GM19455 (cell line): ENCODE data around the gene MARCHF2.
"Not testable (repeated sequence)": the region's sequence is repeated elsewhere in the genome, so short reads cannot be mapped to it uniquely, and the experiment has no call there.

Experiments used
- ATAC-seq: cut with Tn5 transposase; IDR thresholded peaks from one replicate; pipeline ENCODE4 v1.9.1; 2021; ENCODE audit not compliant: unreplicated experiment

Gene MARCHF2

GRCh38 chr19:8404391-8405151 is 8.5 kb upstream of the MARCHF2 start:
- ATAC-seq: no peak

GRCh38 chr19:8410718-8411117 is 2.4 kb upstream of the MARCHF2 start:
- ATAC-seq: not testable (repeated sequence)

GRCh38 chr19:8413629-8413995 is 507 bp downstream of the MARCHF2 start:
- ATAC-seq: no peak

- ATAC-seq: no peak
These were observed 3.7 kb downstream of the MARCHF2 start for GRCh38 chr19:8416796-8417195.

GRCh38 chr19:8421484-8422461 is 8.7 kb downstream of the MARCHF2 start:
- no peak for ATAC-seq

GRCh38 chr19:8423817-8424223 is 10.7 kb downstream of the MARCHF2 start:
- no peak for ATAC-seq

- ATAC-seq: not testable (repeated sequence)
These were observed 12.2 kb downstream of the MARCHF2 start for GRCh38 chr19:8425331-8425730.

- ATAC-seq: no peak
These were observed 13.2 kb downstream of the MARCHF2 start for GRCh38 chr19:8426283-8426682.

GRCh38 chr19:8429044-8429443 is 15.9 kb downstream of the MARCHF2 start:
- no peak for ATAC-seq

- no peak for ATAC-seq
These were observed 16.7 kb downstream of the MARCHF2 start for GRCh38 chr19:8429826-8430225.

GRCh38 chr19:8430650-8431049 is 17.5 kb downstream of the MARCHF2 start:
- no peak for ATAC-seq

GRCh38 chr19:8438236-8438635 is 25.1 kb downstream of the MARCHF2 start:
- no peak for ATAC-seq

- ATAC-seq: no peak
These were observed 28.8 kb downstream of the MARCHF2 start for GRCh38 chr19:8441725-8442544.

GRCh38 chr19:8444140-8444676 is 31.1 kb downstream of the MARCHF2 start:
- not testable (repeated sequence) for ATAC-seq

GRCh38 chr19:8444677-8445487 is 31.8 kb downstream of the MARCHF2 start, which contains the start of gene HNRNPM:
TSS of gene HNRNPM (plus strand) at chr19:8444975. CDS start at chr19:8444999, 24 bp downstream.
- ATAC-seq: peak; percentile 79

- ATAC-seq: peak; percentile 4
These were observed 32.4 kb downstream of the MARCHF2 start for GRCh38 chr19:8445488-8446001.

GRCh38 chr19:8446061-8446709 is 33.1 kb downstream of the MARCHF2 start:
- ATAC-seq: no peak

GRCh38 chr19:8449830-8450229 is 36.7 kb downstream of the MARCHF2 start:
- ATAC-seq: no peak

- no peak for ATAC-seq
These were observed 38.3 kb downstream of the MARCHF2 start for GRCh38 chr19:8451377-8451776.
